Activated CD4-positive, alpha-beta T cell treated with anti-CD3 and anti-CD28 coated beads for 36 hours (primary cell): ENCODE results near the gene LMBRD2. TPM values are rescaled to one million over a fixed set of nuclear protein-coding genes. Genes with fewer than 3 reads are reported as not detected.

Experiments used
- ATAC-seq: fragments of 200-7000 bp; cut with Tn5 transposase; one replicate; pipeline ENCODE4 v1.10.0; 2021; ENCODE audit warnings: mild to moderate bottlenecking, moderate library complexity
- CTCF ChIA-PET: fragments of 350-600 bp; sonication (Branson Sonifier 250); formaldehyde crosslinking; loops from one replicate; lab custom pipeline; 2021; ENCODE audit warnings: antibody characterized with exemption; lab: Charles Lee
- POLR2A ChIA-PET: fragments of 350-600 bp; sonication (Branson Sonifier 250); formaldehyde crosslinking; loops from one replicate; lab custom pipeline; 2021; ENCODE audit warnings: antibody characterized with exemption, inconsistent platforms; lab: Charles Lee
- DNase-seq: peaks from one replicate; pipeline ENCODE4 v3.0.0-alpha.2; 2020
- H3K27ac Mint-ChIP-seq: one replicate; pipeline ENCODE4 v1.8.0; 2021; ENCODE audit warnings: mixed read lengths
- H3K27me3 Mint-ChIP-seq: one replicate; pipeline ENCODE4 v1.8.0; 2021; ENCODE audit warnings: mixed read lengths
- H3K36me3 Mint-ChIP-seq: one replicate; pipeline ENCODE4 v1.8.0; 2021; ENCODE audit warnings: low read depth, mixed read lengths
- H3K4me1 Mint-ChIP-seq: one replicate; pipeline ENCODE4 v1.8.0; 2021; ENCODE audit warnings: mixed read lengths
- H3K4me3 Mint-ChIP-seq: one replicate; pipeline ENCODE4 v1.8.0; 2021; ENCODE audit warnings: mild to moderate bottlenecking, moderate library complexity, mixed read lengths
- H3K9me3 Mint-ChIP-seq: one replicate; pipeline ENCODE4 v1.8.0; 2021; ENCODE audit warnings: low read depth, mixed read lengths
- intact Hi-C, 2 experiments: fragments of 100-400 bp; cut with DNase I in 1 of 2; cut with micrococcal nuclease in 1 of 2; formaldehyde crosslinking; loops; one replicate each; pipeline versions ENCODE4 v1.14.2 to v1.15.1; 2022 to 2024; cut with DNase I, micrococcal nuclease
- total RNA-seq, 2 experiments: library from RNA; stranded (reverse); gene quantifications; one replicate each; pipeline ENCODE4 v1.2.3, GENCODE V29; 2021

The LMBRD2 gene
- total RNA-seq, 2 experiments from 2014 or later: 9.3 to 10.2 TPM

DNA sequence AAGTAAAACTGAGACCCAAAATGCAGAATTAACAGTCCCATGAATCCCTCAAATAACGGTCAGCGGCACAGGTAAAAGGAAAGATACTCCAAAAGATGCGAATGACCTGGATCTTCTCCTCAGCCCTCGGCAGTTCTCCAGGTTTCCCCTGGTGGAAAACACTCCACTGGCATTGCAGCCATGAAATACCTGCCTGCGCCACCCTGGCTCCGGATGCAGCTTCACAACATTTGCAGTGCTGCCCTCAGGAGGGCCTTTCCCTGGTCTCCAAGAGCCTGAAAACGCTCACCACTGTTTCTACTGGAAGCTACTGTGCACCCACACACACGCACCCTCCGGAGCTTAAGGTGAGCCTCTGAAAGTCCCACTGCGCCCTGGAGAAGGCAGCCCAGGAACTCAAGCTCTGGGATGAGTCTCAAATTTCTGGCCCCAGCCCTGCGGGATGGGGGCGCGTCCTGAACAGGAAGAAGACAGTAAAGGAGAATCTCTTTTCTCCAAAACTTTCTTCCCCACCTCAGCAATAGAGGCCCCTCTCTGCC is 85.6 kb downstream of the LMBRD2 start:
- POLR2A ChIA-PET: no interaction called here
- Mint-ChIP-seq H3K4me3 (no peak overlapping the region), H3K27me3 (peaks cover 22% of the 10 kb centered on the region), H3K9me3 (no peaks in the 10 kb centered on the region), H3K36me3 (no peaks in the 10 kb centered on the region), H3K27ac (no peak overlapping the region), H3K4me1 (peaks cover 5% of the 10 kb centered on the region)
- ATAC-seq (no peak), DNase-seq (no peak)
- intact Hi-C loops: no loop called here
- CTCF ChIA-PET: interaction anchor here (1.1 to 4.0 kb wide), 2 partner anchors 13 to 24 kb away, joined by 3 to 19 read pairs; no protein-coding TSS in a partner anchor

DNA sequence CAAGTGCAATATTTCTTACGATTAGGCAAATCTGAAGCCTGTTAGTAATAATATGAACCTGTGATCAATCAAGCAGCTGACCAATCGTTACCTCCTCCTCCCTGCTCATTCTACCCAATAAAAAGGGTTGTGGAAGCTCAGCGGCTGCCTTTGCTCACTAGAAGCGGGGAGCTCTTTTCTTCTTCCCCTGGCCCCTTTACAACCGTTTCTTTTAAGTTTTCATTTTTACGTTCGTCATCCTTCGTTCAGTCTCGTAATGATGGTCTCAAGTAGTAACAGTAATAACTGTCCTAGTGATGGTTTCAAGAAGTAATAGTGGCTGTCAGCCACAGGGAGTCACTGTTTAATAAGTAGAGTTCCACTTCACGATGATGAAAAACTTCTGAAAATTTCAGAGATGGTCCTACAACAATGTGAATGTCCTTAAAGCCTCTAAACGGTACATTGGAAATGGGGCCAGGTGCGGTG is 91.2 kb downstream of the LMBRD2 start:
- H3K4me3 Mint-ChIP-seq: no peak overlapping the region
- no peak overlapping the region for H3K27ac Mint-ChIP-seq
- no peak for DNase-seq
- H3K4me1 Mint-ChIP-seq: peaks cover 4% of the 10 kb centered on the region
- ChIA-PET POLR2A (interaction anchor here (0.8 kb wide), 1 partner anchor 181 kb away, joined by 3 read pairs; the partner anchor contains the start of gene NADK2), CTCF (interaction anchor here (0.6 to 1.5 kb wide), 5 partner anchors 9 to 184 kb away, joined by 3 to 4 read pairs (median 3); no protein-coding TSS in a partner anchor)
- peak; percentile 42 for ATAC-seq
- no peaks in the 10 kb centered on the region for H3K9me3 Mint-ChIP-seq
- intact Hi-C loops: no loop called here
- no peaks in the 10 kb centered on the region for H3K36me3 Mint-ChIP-seq
- H3K27me3 Mint-ChIP-seq: peaks cover 19% of the 10 kb centered on the region

DNA sequence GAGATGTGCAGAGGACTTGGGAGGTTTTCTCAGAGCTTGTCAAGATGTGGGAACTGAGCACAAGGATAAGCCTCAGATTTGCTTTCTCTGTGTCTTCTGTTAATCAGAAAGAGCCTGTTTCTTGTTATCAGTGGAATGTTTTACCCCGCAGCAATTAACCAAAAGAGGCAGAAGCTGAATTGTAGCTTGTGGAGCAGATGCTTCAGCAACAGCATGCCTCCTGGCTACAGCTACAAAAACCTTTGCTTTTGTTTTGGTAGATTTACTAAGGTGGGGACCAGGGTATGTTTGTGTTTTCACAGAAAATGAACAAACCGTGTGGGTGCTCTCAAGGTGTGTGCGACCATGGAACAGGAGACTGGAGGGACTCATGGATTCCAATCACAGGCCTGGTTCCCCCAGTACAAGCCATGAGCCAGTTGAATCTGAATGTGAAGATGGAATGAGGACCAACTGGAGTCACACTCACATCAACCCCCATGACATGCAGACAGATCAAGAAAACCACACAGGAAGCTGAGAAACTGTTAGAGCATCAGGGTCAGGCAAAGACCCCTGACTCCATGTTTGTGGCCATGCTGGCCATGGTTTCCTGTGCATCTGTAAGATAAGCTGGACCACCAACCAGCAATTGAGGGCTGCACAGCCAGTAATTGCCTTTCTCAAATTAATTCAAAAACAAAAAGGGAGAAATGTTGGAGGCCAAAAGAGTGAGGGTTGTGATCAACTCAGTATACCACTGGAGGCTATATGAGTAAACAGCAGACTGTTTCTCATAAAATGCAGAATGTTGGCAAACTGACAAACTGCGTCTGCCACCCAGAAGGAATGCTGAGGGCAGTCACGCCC is 91.9 kb downstream of the LMBRD2 start:
- H3K27me3 Mint-ChIP-seq: peaks cover 14% of the 10 kb centered on the region
- no peak for DNase-seq
- ATAC-seq: no peak
- H3K4me3 Mint-ChIP-seq: no peak overlapping the region
- H3K36me3 Mint-ChIP-seq: no peaks in the 10 kb centered on the region
- H3K4me1 Mint-ChIP-seq: peaks cover 5% of the 10 kb centered on the region
- intact Hi-C loops: no loop called here
- CTCF ChIA-PET: interaction anchor here (0.6 to 1.5 kb wide), 6 partner anchors 10 to 185 kb away, joined by 3 to 4 read pairs (median 3); no protein-coding TSS in a partner anchor
- H3K27ac Mint-ChIP-seq: no peak overlapping the region
- no peaks in the 10 kb centered on the region for H3K9me3 Mint-ChIP-seq
- POLR2A ChIA-PET: interaction anchor here (0.8 kb wide), 1 partner anchor 181 kb away, joined by 3 read pairs; the partner anchor contains the start of gene NADK2

DNA sequence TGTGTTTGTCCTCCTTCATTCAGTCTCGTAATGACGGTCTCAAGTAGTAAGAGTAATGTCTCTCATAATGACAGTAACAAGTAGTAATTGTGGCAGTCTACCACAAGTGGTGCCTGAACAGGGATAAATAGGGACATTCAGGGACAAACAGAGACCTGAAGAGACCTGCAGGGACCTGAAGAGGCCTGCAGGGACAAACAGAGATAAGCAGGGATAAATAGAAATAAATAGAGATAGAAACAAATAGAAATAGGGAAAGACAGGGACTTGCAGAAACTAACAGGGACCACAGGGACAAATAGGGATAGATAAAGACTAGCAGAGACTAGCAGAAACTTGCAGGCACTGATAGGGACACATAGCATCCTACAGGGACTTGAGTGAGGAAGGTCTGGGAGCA is 92.9 kb downstream of the LMBRD2 start:
- Mint-ChIP-seq H3K4me1 (peaks cover 7% of the 10 kb centered on the region), H3K4me3 (no peak overlapping the region), H3K27ac (no peak overlapping the region), H3K36me3 (no peaks in the 10 kb centered on the region), H3K9me3 (no peaks in the 10 kb centered on the region), H3K27me3 (peaks cover 12% of the 10 kb centered on the region)
- ATAC-seq (no peak), DNase-seq (no peak)
- intact Hi-C loops: no loop called here
- POLR2A ChIA-PET: no interaction called here
- CTCF ChIA-PET: interaction anchor here (1.5 kb wide), 2 partner anchors 11 to 21 kb away, joined by 3 to 4 read pairs; no protein-coding TSS in a partner anchor

DNA sequence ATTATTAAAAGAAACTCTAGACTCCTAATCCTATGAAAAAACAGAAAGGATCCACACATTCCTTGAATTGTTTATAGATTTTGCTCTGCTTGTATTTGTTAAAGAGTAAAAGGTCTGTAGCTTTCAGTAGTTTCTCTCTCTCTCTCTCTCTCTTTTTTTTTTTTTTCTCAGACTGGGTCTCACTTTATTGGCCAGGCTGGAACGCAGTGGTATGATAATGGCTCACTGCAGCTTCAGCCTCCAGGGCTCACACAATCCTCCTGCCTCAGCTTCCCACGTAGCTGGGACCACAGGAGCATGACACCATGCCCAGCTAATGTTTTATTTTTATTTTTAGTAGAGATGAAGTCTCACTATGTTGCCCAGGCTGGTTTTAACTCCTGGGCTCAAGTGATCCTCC is 94.3 kb downstream of the LMBRD2 start:
- intact Hi-C loops: no loop called here
- peaks cover 12% of the 10 kb centered on the region for H3K27me3 Mint-ChIP-seq
- H3K9me3 Mint-ChIP-seq: no peaks in the 10 kb centered on the region
- no peak overlapping the region for H3K27ac Mint-ChIP-seq
- H3K36me3 Mint-ChIP-seq: no peaks in the 10 kb centered on the region
- DNase-seq (no peak), ATAC-seq (no peak)
- no peak overlapping the region for H3K4me3 Mint-ChIP-seq
- peaks cover 7% of the 10 kb centered on the region for H3K4me1 Mint-ChIP-seq
- ChIA-PET CTCF (no interaction called here), POLR2A (no interaction called here)

DNA sequence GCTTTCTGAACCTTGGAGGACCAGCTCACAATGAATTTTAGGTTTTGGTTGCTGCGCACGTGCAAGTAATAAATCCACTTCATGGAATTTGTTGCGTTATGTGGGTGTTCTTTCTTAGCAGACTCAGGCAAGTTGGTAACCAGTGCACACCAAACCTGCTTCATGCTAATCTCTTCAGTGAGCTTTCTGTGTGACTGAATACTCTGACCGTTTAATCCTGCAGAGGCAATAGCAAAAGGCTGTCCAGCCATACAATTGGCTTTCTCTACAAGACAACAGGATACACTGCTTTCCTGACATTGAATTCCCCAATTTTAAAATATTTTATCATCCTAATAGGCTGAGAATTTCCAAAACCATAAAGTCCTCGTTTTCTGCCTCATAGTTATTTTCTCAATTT is 95.3 kb downstream of the LMBRD2 start:
- Mint-ChIP-seq H3K4me1 (peaks cover 7% of the 10 kb centered on the region), H3K27me3 (peaks cover 12% of the 10 kb centered on the region), H3K4me3 (no peak overlapping the region), H3K36me3 (no peaks in the 10 kb centered on the region), H3K27ac (no peak overlapping the region), H3K9me3 (no peaks in the 10 kb centered on the region)
- DNase-seq (no peak), ATAC-seq (no peak)
- ChIA-PET POLR2A (no interaction called here), CTCF (no interaction called here)
- intact Hi-C loops: no loop called here

DNA sequence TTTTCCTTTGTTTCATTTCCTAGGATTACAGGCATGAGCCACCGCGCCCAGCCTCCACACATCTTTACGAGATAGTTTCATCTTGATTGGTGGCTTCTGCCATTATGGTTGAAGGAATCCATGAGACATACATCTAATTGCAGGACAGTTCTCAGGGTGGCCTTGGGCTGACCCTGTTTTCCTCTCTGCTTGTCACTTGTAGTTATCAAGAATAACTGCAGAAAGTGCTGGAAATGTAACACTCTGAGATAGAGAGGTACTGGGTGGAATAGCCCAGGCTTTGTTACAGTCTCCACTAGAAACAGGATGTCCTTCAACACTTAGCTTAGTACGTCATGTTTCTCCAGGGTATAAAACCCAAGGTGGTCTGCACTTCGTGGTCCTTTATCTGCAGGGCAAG is 95.7 kb downstream of the LMBRD2 start:
- Mint-ChIP-seq H3K4me3 (no peak overlapping the region), H3K4me1 (peaks cover 7% of the 10 kb centered on the region), H3K27me3 (peaks cover 12% of the 10 kb centered on the region), H3K27ac (no peak overlapping the region), H3K9me3 (no peaks in the 10 kb centered on the region), H3K36me3 (no peaks in the 10 kb centered on the region)
- ATAC-seq (no peak), DNase-seq (no peak)
- intact Hi-C loops: no loop called here
- ChIA-PET CTCF (no interaction called here), POLR2A (no interaction called here)

DNA sequence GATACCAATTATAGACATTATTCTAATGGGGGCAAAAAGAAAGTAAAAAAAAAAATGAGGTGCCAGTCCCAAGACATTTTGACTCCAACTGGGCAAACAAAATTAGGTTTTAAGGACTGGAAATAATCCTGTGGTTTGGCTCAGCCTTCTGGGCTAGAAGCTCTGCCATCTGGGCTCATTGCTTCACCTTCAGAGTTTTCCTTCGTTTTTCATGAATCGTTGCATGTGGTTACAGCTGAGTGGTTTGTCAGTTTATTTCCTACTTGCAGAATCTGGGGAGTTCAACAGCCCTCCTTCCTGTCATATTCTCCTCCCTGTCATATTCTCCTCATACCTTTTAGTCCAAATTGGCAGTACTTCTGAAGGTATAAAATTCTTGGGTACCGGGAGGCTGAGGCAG is 97.0 kb downstream of the LMBRD2 start:
- H3K27ac Mint-ChIP-seq: no peak overlapping the region
- POLR2A ChIA-PET: no interaction called here
- peaks cover 12% of the 10 kb centered on the region for H3K27me3 Mint-ChIP-seq
- no peaks in the 10 kb centered on the region for H3K9me3 Mint-ChIP-seq
- CTCF ChIA-PET: interaction anchor here (0.6 to 0.7 kb wide), 2 partner anchors 30 to 704 kb away, joined by 3 read pairs; no protein-coding TSS in a partner anchor
- DNase-seq: no peak
- no peaks in the 10 kb centered on the region for H3K36me3 Mint-ChIP-seq
- intact Hi-C loops: no loop called here
- no peak for ATAC-seq
- H3K4me3 Mint-ChIP-seq: no peak overlapping the region
- peaks cover 3% of the 10 kb centered on the region for H3K4me1 Mint-ChIP-seq

DNA sequence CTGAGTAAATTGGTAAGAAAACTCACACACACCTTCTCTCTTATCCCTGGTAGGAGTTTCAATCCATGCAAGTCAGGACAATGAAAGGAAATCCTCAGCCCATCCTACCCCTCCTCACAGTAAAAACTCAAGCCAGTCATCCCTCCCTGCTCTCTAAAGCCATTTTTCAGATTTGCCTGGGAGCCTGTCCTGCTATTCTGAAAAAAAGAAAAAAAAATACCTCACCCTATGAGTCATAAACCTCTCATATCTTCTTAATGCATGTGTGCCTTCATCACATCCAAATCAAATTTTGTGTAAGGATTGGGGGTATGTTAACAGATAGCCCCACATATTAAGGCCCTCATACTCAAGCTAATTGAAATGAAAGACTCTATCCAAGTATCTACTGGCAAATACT is 99.1 kb downstream of the LMBRD2 start:
- CTCF ChIA-PET: no interaction called here
- Mint-ChIP-seq H3K4me1 (peaks cover 3% of the 10 kb centered on the region), H3K36me3 (no peaks in the 10 kb centered on the region), H3K4me3 (no peak overlapping the region), H3K27me3 (peaks cover 2% of the 10 kb centered on the region), H3K9me3 (no peaks in the 10 kb centered on the region), H3K27ac (no peak overlapping the region)
- intact Hi-C loops: no loop called here
- POLR2A ChIA-PET: no interaction called here
- DNase-seq (no peak), ATAC-seq (no peak)

DNA sequence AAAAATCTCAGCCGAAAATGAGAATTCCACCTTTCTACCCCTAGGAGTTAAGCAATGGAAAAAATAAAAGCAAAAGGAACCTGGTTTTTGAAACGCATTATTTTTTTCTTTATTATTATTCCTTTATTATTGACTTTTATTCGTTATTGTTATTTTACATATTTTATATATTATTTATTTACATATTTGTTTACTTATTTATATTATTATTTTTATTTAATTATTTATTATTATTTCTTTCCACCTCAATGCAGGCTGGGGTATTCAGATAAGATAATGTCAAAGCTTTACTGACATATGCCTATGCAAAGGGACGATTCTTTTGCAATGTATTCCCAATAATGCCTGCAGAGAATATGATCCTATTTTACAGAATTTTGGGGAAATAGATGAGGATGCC is 101.7 kb downstream of the LMBRD2 start:
- Mint-ChIP-seq H3K9me3 (no peaks in the 10 kb centered on the region), H3K4me3 (no peak overlapping the region), H3K27ac (no peak overlapping the region), H3K36me3 (no peaks in the 10 kb centered on the region), H3K27me3 (no peaks in the 10 kb centered on the region), H3K4me1 (peaks cover 3% of the 10 kb centered on the region)
- ChIA-PET POLR2A (no interaction called here), CTCF (no interaction called here)
- DNase-seq: no peak
- ATAC-seq: no peak
- intact Hi-C loops: no loop called here
